Activated B cell treated with CpG ODN at 0.5 μM for 24 hours (primary cell): ENCODE results near the gene AFAP1L2. TPM values are rescaled to one million over a fixed set of nuclear protein-coding genes. Genes with fewer than 3 reads are reported as not detected.

Experiments
- ATAC-seq: fragments of 200-7000 bp; cut with Tn5 transposase; one replicate; pipeline ENCODE4 v1.10.0; 2021; ENCODE audit warnings: low read depth, mild to moderate bottlenecking, moderate library complexity
- CTCF ChIA-PET: fragments of 350-600 bp; sonication (Branson Sonifier 250); formaldehyde crosslinking; loops from one replicate; lab custom pipeline; 2021; ENCODE audit warnings: antibody characterized with exemption; lab: Charles Lee
- POLR2A ChIA-PET: fragments of 350-600 bp; sonication (Branson Sonifier 250); formaldehyde crosslinking; loops from one replicate; lab custom pipeline; 2021; ENCODE audit warnings: antibody characterized with exemption; lab: Charles Lee
- DNase-seq: peaks from one replicate; pipeline ENCODE4 v3.0.0; 2022
- H3K27ac Mint-ChIP-seq: one replicate; pipeline ENCODE4 v1.8.0; 2020; ENCODE audit warnings: mixed read lengths
- H3K27me3 Mint-ChIP-seq: one replicate; pipeline ENCODE4 v1.8.0; 2021; ENCODE audit warnings: mixed read lengths
- H3K36me3 Mint-ChIP-seq: one replicate; pipeline ENCODE4 v1.8.0; 2021; ENCODE audit warnings: low read depth, mixed read lengths
- H3K4me1 Mint-ChIP-seq: one replicate; pipeline ENCODE4 v1.8.0; 2021; ENCODE audit warnings: mixed read lengths
- H3K4me3 Mint-ChIP-seq: one replicate; pipeline ENCODE4 v1.8.0; 2020; ENCODE audit warnings: mild to moderate bottlenecking, mixed read lengths
- H3K9me3 Mint-ChIP-seq: one replicate; pipeline ENCODE4 v1.8.0; 2020; ENCODE audit warnings: mixed read lengths
- intact Hi-C: fragments of 100-400 bp; cut with micrococcal nuclease; formaldehyde crosslinking; loops from one replicate; pipeline ENCODE4 v1.15.1; 2024
- total RNA-seq: library from RNA; stranded (reverse); gene quantifications from 2 replicates; pipeline ENCODE4 v1.2.3, GENCODE V29; 2022
- TF ChIP-seq, protein P1 (sequence below): fragments of 200-600 bp; IDR thresholded peaks from one replicate; pipeline ENCODE4 v1.8.0; 2022; ENCODE audit warnings: antibody characterized with exemption, mild to moderate bottlenecking

Gene AFAP1L2
- total RNA-seq, 1 donor from 2014 or later: 0.89 TPM

- no peaks in the 10 kb centered on the region for H3K36me3 Mint-ChIP-seq
- ChIA-PET POLR2A (interaction anchor here (0.7 kb wide), 1 partner anchor 1165 kb away, joined by 12 read pairs; no protein-coding TSS in a partner anchor), CTCF (no interaction called here)
- intact Hi-C loops: no loop called here
- TF ChIP-seq, protein P1, sequence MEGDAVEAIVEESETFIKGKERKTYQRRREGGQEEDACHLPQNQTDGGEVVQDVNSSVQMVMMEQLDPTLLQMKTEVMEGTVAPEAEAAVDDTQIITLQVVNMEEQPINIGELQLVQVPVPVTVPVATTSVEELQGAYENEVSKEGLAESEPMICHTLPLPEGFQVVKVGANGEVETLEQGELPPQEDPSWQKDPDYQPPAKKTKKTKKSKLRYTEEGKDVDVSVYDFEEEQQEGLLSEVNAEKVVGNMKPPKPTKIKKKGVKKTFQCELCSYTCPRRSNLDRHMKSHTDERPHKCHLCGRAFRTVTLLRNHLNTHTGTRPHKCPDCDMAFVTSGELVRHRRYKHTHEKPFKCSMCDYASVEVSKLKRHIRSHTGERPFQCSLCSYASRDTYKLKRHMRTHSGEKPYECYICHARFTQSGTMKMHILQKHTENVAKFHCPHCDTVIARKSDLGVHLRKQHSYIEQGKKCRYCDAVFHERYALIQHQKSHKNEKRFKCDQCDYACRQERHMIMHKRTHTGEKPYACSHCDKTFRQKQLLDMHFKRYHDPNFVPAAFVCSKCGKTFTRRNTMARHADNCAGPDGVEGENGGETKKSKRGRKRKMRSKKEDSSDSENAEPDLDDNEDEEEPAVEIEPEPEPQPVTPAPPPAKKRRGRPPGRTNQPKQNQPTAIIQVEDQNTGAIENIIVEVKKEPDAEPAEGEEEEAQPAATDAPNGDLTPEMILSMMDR: no peak
- no peaks in the 10 kb centered on the region for H3K9me3 Mint-ChIP-seq
- peaks cover 3% of the 10 kb centered on the region for H3K4me1 Mint-ChIP-seq
- no peak overlapping the region for H3K4me3 Mint-ChIP-seq
- no peak overlapping the region for H3K27ac Mint-ChIP-seq
- peaks cover 5% of the 10 kb centered on the region for H3K27me3 Mint-ChIP-seq
- DNase-seq: no peak
- ATAC-seq: no peak
These were observed 147.5 kb downstream of the AFAP1L2 start for GRCh38 chr10:114256822-114257221.

DNA sequence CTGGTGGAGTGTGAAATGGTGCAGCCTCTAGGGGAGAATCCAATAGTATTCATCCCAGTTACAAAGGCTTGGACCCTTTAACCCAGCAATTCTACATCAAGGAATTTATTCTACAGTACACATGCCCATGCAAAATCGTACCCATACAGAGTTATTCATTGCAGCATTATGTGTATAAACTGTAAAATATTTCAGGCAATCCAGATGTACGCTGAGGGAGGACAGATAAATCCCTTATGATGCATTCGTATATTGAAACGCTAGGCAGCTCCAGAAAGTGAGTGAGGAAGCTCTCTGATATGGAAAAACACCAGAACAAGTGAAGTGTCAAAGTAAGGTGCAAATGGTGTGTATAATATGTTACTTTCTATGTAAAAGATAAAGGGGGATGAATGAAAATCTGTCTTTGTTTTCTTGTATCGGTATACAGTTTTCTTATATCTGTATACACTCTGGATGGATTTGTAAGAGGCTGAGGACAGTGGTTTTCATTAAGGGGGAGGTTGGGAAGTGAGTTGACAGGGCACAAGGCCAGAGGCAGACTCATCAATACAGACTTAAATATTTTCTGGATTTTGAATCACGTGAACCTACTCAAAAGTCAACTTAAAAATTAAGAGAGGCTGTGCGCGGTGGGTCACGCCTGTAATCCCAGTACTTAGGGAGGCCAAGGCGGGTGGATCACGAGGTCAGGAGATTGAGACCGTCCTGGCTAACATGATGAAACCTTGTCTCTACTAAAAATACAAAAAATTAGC, 148.1 kb downstream of the AFAP1L2 start:
- Mint-ChIP-seq H3K36me3 (no peaks in the 10 kb centered on the region), H3K4me1 (peaks cover 3% of the 10 kb centered on the region), H3K27ac (no peak overlapping the region), H3K27me3 (peaks cover 5% of the 10 kb centered on the region), H3K4me3 (no peak overlapping the region), H3K9me3 (no peaks in the 10 kb centered on the region)
- ATAC-seq (no peak), DNase-seq (no peak)
- intact Hi-C loops: no loop called here
- CTCF ChIA-PET: no interaction called here
- TF ChIP-seq, protein P1: no peak
- POLR2A ChIA-PET: interaction anchor here (0.7 kb wide), 1 partner anchor 1164 kb away, joined by 12 read pairs; no protein-coding TSS in a partner anchor

- CTCF ChIA-PET: no interaction called here
- peaks cover 6% of the 10 kb centered on the region for H3K27me3 Mint-ChIP-seq
- ATAC-seq: no peak
- H3K4me1 Mint-ChIP-seq: peaks cover 3% of the 10 kb centered on the region
- TF ChIP-seq, protein P1: no peak
- H3K4me3 Mint-ChIP-seq: no peak overlapping the region
- DNase-seq: no peak
- POLR2A ChIA-PET: no interaction called here
- no peaks in the 10 kb centered on the region for H3K9me3 Mint-ChIP-seq
- H3K36me3 Mint-ChIP-seq: no peaks in the 10 kb centered on the region
- H3K27ac Mint-ChIP-seq: no peak overlapping the region
- intact Hi-C loops: no loop called here
These were observed 149.1 kb downstream of the AFAP1L2 start for GRCh38 chr10:114255227-114255626.

GRCh38 chr10:114252883-114253282, 151.4 kb downstream of the AFAP1L2 start:
- no peaks in the 10 kb centered on the region for H3K36me3 Mint-ChIP-seq
- no peak overlapping the region for H3K27ac Mint-ChIP-seq
- no peaks in the 10 kb centered on the region for H3K9me3 Mint-ChIP-seq
- CTCF ChIA-PET: no interaction called here
- no peak overlapping the region for H3K4me3 Mint-ChIP-seq
- DNase-seq (no peak), ATAC-seq (no peak)
- POLR2A ChIA-PET: no interaction called here
- intact Hi-C loops: no loop called here
- TF ChIP-seq, protein P1: no peak
- H3K4me1 Mint-ChIP-seq: peaks cover 3% of the 10 kb centered on the region
- peaks cover 8% of the 10 kb centered on the region for H3K27me3 Mint-ChIP-seq

GRCh38 chr10:114252092-114252491, 152.2 kb downstream of the AFAP1L2 start:
- H3K27ac Mint-ChIP-seq: no peak overlapping the region
- ChIA-PET POLR2A (no interaction called here), CTCF (no interaction called here)
- H3K36me3 Mint-ChIP-seq: no peaks in the 10 kb centered on the region
- peaks cover 8% of the 10 kb centered on the region for H3K27me3 Mint-ChIP-seq
- intact Hi-C loops: no loop called here
- DNase-seq (no peak), ATAC-seq (no peak)
- H3K9me3 Mint-ChIP-seq: no peaks in the 10 kb centered on the region
- TF ChIP-seq, protein P1: no peak
- no peak overlapping the region for H3K4me3 Mint-ChIP-seq
- H3K4me1 Mint-ChIP-seq: peaks cover 3% of the 10 kb centered on the region
